OCI-LY3 (cell line): Measurements from ENCODE around the gene RASSF7.
A peak's percentile ranks its signal among the peaks of the same experiment; 100 is the strongest.

Experiments used
- H2AFZ ChIP-seq: fragments of 200-600, 300-600 bp; shearing (Covaris generic); 2 replicates; pipeline ENCODE4 v1.6.0; 2014; ENCODE audit warnings: antibody characterized with exemption, low read depth, low read length
- H3K27ac ChIP-seq: fragments of 200-600, 300-600 bp; sonication (generic); 2 replicates; pipeline ENCODE4 v1.5.1; 2014; ENCODE audit warnings: mild to moderate bottlenecking, low read length, moderate library complexity, mixed read lengths
- H3K27me3 ChIP-seq: fragments of 200-600, 300-600 bp; sonication (generic); 2 replicates; pipeline ENCODE4 v1.6.1; 2014; ENCODE audit warnings: low read depth, low read length, mixed read lengths
- H3K36me3 ChIP-seq: fragments of 200-600, 300-600 bp; sonication (generic); replicated peaks from 2 replicates; pipeline ENCODE3; 2014; ENCODE audit warnings: low read depth, low read length, mixed read lengths
- H3K4me1 ChIP-seq: fragments of 300-600, 200-600 bp; sonication (generic); 2 replicates; pipeline ENCODE4 v1.6.1; 2014; ENCODE audit warnings: low read length, mixed read lengths
- H3K4me2 ChIP-seq: fragments of 200-600, 300-600 bp; sonication (generic); 2 replicates; pipeline ENCODE4 v1.6.1; 2014; ENCODE audit warnings: low read length, mixed read lengths
- H3K4me3 ChIP-seq: fragments of 300-600, 200-600 bp; sonication (generic); 2 replicates; pipeline ENCODE4 v1.5.1; 2014; ENCODE audit warnings: antibody characterized with exemption, mild to moderate bottlenecking, low read length, moderate library complexity
- H3K79me2 ChIP-seq: fragments of 300-600, 200-600 bp; shearing (Covaris generic); 2 replicates; pipeline ENCODE4 v1.6.1; 2014; ENCODE audit warnings: mild to moderate bottlenecking, low read length, mixed read lengths
- H3K9ac ChIP-seq: fragments of 300-600, 200-600 bp; shearing (Covaris generic); 2 replicates; pipeline ENCODE4 v1.6.0; 2014; ENCODE audit warnings: mild to moderate bottlenecking, low read length, moderate library complexity
- H3K9me3 ChIP-seq: fragments of 200-600, 300-600 bp; shearing (Covaris generic); 2 replicates; pipeline ENCODE4 v1.6.1; 2014; ENCODE audit warnings: low read length, mixed read lengths; ENCODE audit not compliant: insufficient read depth
- H4K20me1 ChIP-seq: fragments of 200-600, 300-600 bp; sonication (generic); 2 replicates; pipeline ENCODE4 v1.6.1; 2016; ENCODE audit warnings: low read length, mixed read lengths; ENCODE audit not compliant: insufficient read depth
- EZH2phosphoT487 ChIP-seq: fragments of 200-600 bp; shearing (Covaris generic); IDR thresholded peaks from 2 replicates; pipeline ENCODE4 v1.6.1; 2018; ENCODE audit warnings: antibody characterized with exemption, mixed run types, low read depth
- TF ChIP-seq, protein P1 (sequence below): fragments of 200-600, 300-600 bp; sonication (generic); IDR thresholded peaks from 2 replicates; pipeline ENCODE4 v1.5.1; 2014; ENCODE audit warnings: antibody characterized with exemption, low read length, low read depth

Gene RASSF7

GRCh38 chr11:535519-536454 lies 25.0 kb upstream of the RASSF7 start, which contains the start of gene HRAS:
HRAS (minus strand) TSS chr11:535576.
- Histone ChIP-seq H3K27me3 (no peaks in the 10 kb centered on the region), H3K36me3 (no peaks in the 10 kb centered on the region), H3K4me3 (peak within 1 kb of the TSS; percentile 87), H3K4me1 (peaks cover 20% of the 10 kb centered on the region; the same call in 1 of the 2 replicates), H4K20me1 (peaks cover 10% of the 10 kb centered on the region), H2AFZ (no peak within 1 kb of the TSS; the same call in 1 of the 2 replicates), H3K79me2 (peaks cover 12% of the 10 kb centered on the region), H3K9ac (peak within 1 kb of the TSS; percentile 83), H3K9me3 (no peaks in the 10 kb centered on the region), H3K4me2 (peak within 1 kb of the TSS; percentile 92), H3K27ac (peak within 1 kb of the TSS; percentile 81)
- TF ChIP-seq EZH2phosphoT487 = no peak
- TF ChIP-seq, protein P1, sequence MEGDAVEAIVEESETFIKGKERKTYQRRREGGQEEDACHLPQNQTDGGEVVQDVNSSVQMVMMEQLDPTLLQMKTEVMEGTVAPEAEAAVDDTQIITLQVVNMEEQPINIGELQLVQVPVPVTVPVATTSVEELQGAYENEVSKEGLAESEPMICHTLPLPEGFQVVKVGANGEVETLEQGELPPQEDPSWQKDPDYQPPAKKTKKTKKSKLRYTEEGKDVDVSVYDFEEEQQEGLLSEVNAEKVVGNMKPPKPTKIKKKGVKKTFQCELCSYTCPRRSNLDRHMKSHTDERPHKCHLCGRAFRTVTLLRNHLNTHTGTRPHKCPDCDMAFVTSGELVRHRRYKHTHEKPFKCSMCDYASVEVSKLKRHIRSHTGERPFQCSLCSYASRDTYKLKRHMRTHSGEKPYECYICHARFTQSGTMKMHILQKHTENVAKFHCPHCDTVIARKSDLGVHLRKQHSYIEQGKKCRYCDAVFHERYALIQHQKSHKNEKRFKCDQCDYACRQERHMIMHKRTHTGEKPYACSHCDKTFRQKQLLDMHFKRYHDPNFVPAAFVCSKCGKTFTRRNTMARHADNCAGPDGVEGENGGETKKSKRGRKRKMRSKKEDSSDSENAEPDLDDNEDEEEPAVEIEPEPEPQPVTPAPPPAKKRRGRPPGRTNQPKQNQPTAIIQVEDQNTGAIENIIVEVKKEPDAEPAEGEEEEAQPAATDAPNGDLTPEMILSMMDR = no peak

DNA sequence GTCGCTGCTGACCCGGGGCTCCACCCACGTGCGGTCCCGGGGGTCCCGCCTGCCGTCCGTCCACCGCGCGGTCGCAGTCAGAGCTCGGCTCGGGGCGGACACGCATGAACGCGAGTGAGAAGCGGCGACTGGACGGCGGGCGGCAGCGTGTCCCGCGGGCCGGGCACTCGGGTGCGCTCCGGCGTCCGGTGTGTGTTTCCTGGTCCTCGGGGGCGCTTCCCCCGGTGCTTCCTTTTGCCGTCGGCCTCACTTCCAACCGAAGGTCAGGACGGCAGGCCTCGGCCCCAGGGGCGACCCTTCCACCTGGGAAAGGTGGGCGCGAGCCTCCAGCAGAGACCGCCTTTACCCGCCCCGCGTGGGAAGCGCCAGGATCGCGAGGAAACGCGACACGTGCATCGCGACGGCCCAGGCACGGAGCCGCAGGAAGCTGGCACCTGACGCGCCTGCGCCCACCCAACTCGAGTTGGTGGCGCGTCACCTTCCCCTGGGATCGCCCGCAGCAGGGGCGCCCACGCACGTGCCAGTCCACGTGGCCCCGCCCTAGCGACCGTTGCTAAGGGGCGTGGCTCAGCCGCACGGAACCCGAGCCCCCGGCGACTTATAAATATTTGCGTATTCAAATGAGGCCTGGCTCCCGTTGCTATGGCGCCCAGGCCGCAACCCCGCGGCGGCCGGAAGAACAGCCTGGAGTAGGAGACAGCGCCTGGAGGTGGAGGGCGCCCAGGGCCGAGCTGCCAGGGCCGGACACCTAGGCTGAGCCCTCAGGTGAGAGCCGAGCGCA lies 23.7 kb upstream of the RASSF7 start, which contains the start of gene LRRC56:
Gene LRRC56, plus strand, starts transcription at position 687 of the 781 bp plus-strand sequence. CDS start 3,158 bp downstream, outside the sequence.
- no peaks in the 10 kb centered on the region for H3K27me3 ChIP-seq
- H3K9ac ChIP-seq = peak within 1 kb of the TSS; percentile 81
- no peaks in the 10 kb centered on the region for H3K36me3 ChIP-seq
- peak within 1 kb of the TSS; percentile 61; the same call in 1 of the 2 replicates for H2AFZ ChIP-seq
- H3K4me3 ChIP-seq = peak within 1 kb of the TSS; percentile 87
- TF ChIP-seq, protein P1 = no peak
- no peak for TF ChIP-seq EZH2phosphoT487
- peak within 1 kb of the TSS; percentile 81 for H3K27ac ChIP-seq
- H4K20me1 ChIP-seq = peaks cover 10% of the 10 kb centered on the region
- peak within 1 kb of the TSS; percentile 92 for H3K4me2 ChIP-seq
- no peaks in the 10 kb centered on the region for H3K9me3 ChIP-seq
- H3K4me1 ChIP-seq = peaks cover 20% of the 10 kb centered on the region; the same call in 1 of the 2 replicates
- H3K79me2 ChIP-seq = peaks cover 12% of the 10 kb centered on the region

DNA sequence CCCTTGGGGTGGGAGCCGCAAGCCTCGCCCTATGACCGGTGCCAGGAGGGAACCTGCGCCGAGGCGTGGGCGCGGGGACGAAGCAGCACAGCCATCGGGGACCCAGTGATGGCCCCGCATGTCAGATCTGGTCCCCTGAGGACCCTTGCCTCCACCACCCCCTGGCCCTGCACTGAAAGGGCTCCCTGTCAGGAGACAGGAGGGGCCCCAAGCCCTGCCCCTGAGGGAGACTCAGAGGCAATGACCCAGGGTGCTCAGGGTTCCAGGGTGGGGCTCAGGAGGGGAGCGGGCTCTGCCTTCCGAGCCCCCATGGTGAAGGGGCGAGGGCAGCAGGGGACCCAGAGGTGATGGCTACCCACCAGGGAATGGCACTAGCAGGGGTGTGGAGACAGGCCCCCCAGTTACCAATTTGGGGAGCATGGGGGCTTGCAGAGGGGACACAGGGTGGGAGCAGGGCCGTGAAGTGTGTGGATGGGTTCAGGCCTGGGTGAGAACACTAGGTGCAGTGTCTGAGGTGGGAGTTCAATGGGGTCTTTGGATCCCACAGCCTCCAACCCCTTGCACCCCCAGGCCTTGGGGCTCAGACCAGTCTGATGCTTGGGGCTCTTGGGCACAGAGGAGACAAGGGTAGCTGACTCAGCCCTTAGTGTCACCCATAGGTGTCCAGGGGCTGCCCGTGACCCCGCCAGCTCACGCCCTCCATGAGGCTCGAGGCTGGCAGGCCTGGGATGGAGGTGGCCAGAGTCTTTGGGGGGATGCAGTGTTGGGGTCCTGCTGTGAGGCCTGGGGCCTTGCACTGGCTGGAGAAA lies 22.9 kb upstream of the RASSF7 start:
- Histone ChIP-seq H3K79me2 (peaks cover 12% of the 10 kb centered on the region), H3K36me3 (no peaks in the 10 kb centered on the region), H3K4me2 (peak overlapping the region; percentile 92), H3K9ac (peak overlapping the region; percentile 62), H3K4me1 (peaks cover 20% of the 10 kb centered on the region; the same call in 1 of the 2 replicates), H3K9me3 (no peaks in the 10 kb centered on the region), H3K27me3 (no peaks in the 10 kb centered on the region), H3K4me3 (peak overlapping the region; percentile 87), H4K20me1 (peaks cover 10% of the 10 kb centered on the region), H3K27ac (0 out of 2 replicates have a peak overlapping the region, but pooled peaks have one; percentile 10), H2AFZ (no peak overlapping the region)
- no peak for TF ChIP-seq EZH2phosphoT487
- TF ChIP-seq, protein P1 = no peak
